Sciatic nerve (tissue), 2 donors: ENCODE results near the gene SLCO2A1. TPM values are rescaled to one million over a fixed set of nuclear protein-coding genes. Genes with fewer than 3 reads are reported as not detected.

Source experiments
- ATAC-seq: fragments of 200-7000 bp; cut with Tn5 transposase; one replicate; pipeline ENCODE4 v1.9.1; 2020; ENCODE audit warnings: mild to moderate bottlenecking, moderate library complexity
- DNase-seq: peaks from one replicate; pipeline ENCODE4 v3.0.0-alpha.2; 2020; ENCODE audit warnings: low spot score
- intact Hi-C: fragments of 100-400 bp; cut with DNase I; formaldehyde crosslinking; loops from one replicate; pipeline ENCODE4 v1.14.2; 2022
- total RNA-seq: library from RNA; stranded (reverse); fragmentation: NEBNext Ultra II Directional; extraction: Animal tissue kit (Norgen Biotek cat#: 25700); gene quantifications from one replicate; pipeline ENCODE4 v1.2.1, GENCODE V29; 2021
- donor health status: DM: no; HTN: no; CAD: no.
- donor health status: DM: no; HTN: no; CAD: no.

The SLCO2A1 gene
- total RNA-seq, 1 donor from 2014 or later: 34.1 TPM

GRCh38 chr3:133931084-133931483 lies 98.6 kb downstream of the SLCO2A1 start:
- intact Hi-C loops: no loop called here
- no peak for DNase-seq
- no peak for ATAC-seq

GRCh38 chr3:133930341-133930933 lies 99.3 kb downstream of the SLCO2A1 start:
- ATAC-seq (no peak), DNase-seq (no peak)
- intact Hi-C loops: no loop called here

- DNase-seq (no peak), ATAC-seq (no peak)
- intact Hi-C loops: loop anchor here (5.0 kb wide), 1 partner anchor 107 kb away; no protein-coding TSS in a partner anchor
Measured at GRCh38 chr3:133928903-133929607, 100.7 kb downstream of the SLCO2A1 start.

- DNase-seq (no peak), ATAC-seq (peak; percentile 13)
- intact Hi-C loops: loop anchor here (5.0 kb wide), 1 partner anchor 106 kb away; no protein-coding TSS in a partner anchor
Measured at GRCh38 chr3:133928136-133928893, 101.4 kb downstream of the SLCO2A1 start.

GRCh38 chr3:133927540-133928066 lies 102.1 kb downstream of the SLCO2A1 start:
- ATAC-seq (peak; percentile 78), DNase-seq (no peak)
- intact Hi-C loops: loop anchor here (5.0 kb wide), 1 partner anchor 105 kb away; no protein-coding TSS in a partner anchor

GRCh38 chr3:133926736-133927539 lies 102.8 kb downstream of the SLCO2A1 start:
- DNase-seq (no peak), ATAC-seq (peak; percentile 30)
- intact Hi-C loops: loop anchor here (5.0 kb wide), 1 partner anchor 105 kb away; no protein-coding TSS in a partner anchor

- DNase-seq (no peak), ATAC-seq (no peak)
- intact Hi-C loops: loop anchor here (5.0 kb wide), 1 partner anchor 104 kb away; no protein-coding TSS in a partner anchor
Measured at GRCh38 chr3:133925960-133926735, 103.6 kb downstream of the SLCO2A1 start.

- ATAC-seq: no peak
- intact Hi-C loops: no loop called here
Measured at GRCh38 chr3:133924041-133924440, 105.7 kb downstream of the SLCO2A1 start.

GRCh38 chr3:133921592-133921991 lies 108.1 kb downstream of the SLCO2A1 start:
- intact Hi-C loops: no loop called here
- ATAC-seq: no peak

More at GRCh38 chr3:133924041-133924440, 105.7 kb downstream of the SLCO2A1 start:
- DNase-seq: no peak

GRCh38 chr3:133917144-133917543 lies 112.6 kb downstream of the SLCO2A1 start:
- intact Hi-C loops: no loop called here
- DNase-seq (no peak), ATAC-seq (no peak)

More at GRCh38 chr3:133921592-133921991, 108.1 kb downstream of the SLCO2A1 start:
- DNase-seq: no peak

- intact Hi-C loops: no loop called here
- DNase-seq: no peak
- no peak for ATAC-seq
Measured at GRCh38 chr3:133915685-133916658, 113.8 kb downstream of the SLCO2A1 start.

- intact Hi-C loops: no loop called here
Measured at GRCh38 chr3:133914839-133915600, 114.7 kb downstream of the SLCO2A1 start.

GRCh38 chr3:133910422-133910821 lies 119.3 kb downstream of the SLCO2A1 start:
- ATAC-seq: no peak
- intact Hi-C loops: no loop called here
- DNase-seq: no peak

More at GRCh38 chr3:133914839-133915600, 114.7 kb downstream of the SLCO2A1 start:
- ATAC-seq (no peak), DNase-seq (no peak)

GRCh38 chr3:133905376-133905775 lies 124.3 kb downstream of the SLCO2A1 start:
- DNase-seq (no peak), ATAC-seq (no peak)
- intact Hi-C loops: no loop called here

- DNase-seq: no peak
- intact Hi-C loops: no loop called here
- no peak for ATAC-seq
Measured at GRCh38 chr3:133901847-133902246, 127.9 kb downstream of the SLCO2A1 start.

GRCh38 chr3:133901083-133901482 lies 128.6 kb downstream of the SLCO2A1 start:
- intact Hi-C loops: no loop called here
- ATAC-seq (no peak), DNase-seq (no peak)
